Inflammatory macrophage (primary cell): Measurements from ENCODE around the gene PTK6.

Experiments used
- DNase-seq, 2 donors: peaks; one replicate each; pipeline ENCODE4 v3.0.0-alpha.2; 2020 to 2022

Gene PTK6

GRCh38 chr20:63505723-63506122 lies 31.5 kb downstream of the PTK6 start:
- no peak for DNase-seq

GRCh38 chr20:63505281-63505680 lies 31.9 kb downstream of the PTK6 start:
- no peak for DNase-seq

- no peak for DNase-seq
Measured at GRCh38 chr20:63504642-63505041, 32.5 kb downstream of the PTK6 start.

GRCh38 chr20:63503524-63503923 lies 33.7 kb downstream of the PTK6 start:
- DNase-seq, result no peak

- no peak for DNase-seq
Measured at GRCh38 chr20:63502671-63503172, 34.5 kb downstream of the PTK6 start.

GRCh38 chr20:63501818-63502670 lies 35.1 kb downstream of the PTK6 start:
- DNase-seq, result no peak

- DNase-seq, result no peak
Measured at GRCh38 chr20:63500902-63501817, 36.0 kb downstream of the PTK6 start.

- no peak for DNase-seq
Measured at GRCh38 chr20:63500151-63500901, 36.9 kb downstream of the PTK6 start.

- no peak for DNase-seq
Measured at GRCh38 chr20:63499338-63499969, 37.7 kb downstream of the PTK6 start.

GRCh38 chr20:63498960-63499337 lies 38.2 kb downstream of the PTK6 start, which contains the start of gene EEF1A2:
EEF1A2 (minus strand) TSS chr20:63499083; CDS start chr20:63497763, 1,320 bp downstream.
- DNase-seq, result peak in 1 of 2 donors; percentile 16

GRCh38 chr20:63497946-63498935 lies 38.9 kb downstream of the PTK6 start:
- no peak for DNase-seq

- no peak for DNase-seq
Measured at GRCh38 chr20:63497138-63497945, 39.8 kb downstream of the PTK6 start.

- no peak for DNase-seq
Measured at GRCh38 chr20:63496596-63497120, 40.5 kb downstream of the PTK6 start.

- DNase-seq, result peak; percentile 22 to 62
Measured at GRCh38 chr20:63495741-63496595, 41.2 kb downstream of the PTK6 start.

GRCh38 chr20:63495167-63495720 lies 41.9 kb downstream of the PTK6 start:
- no peak for DNase-seq

GRCh38 chr20:63494420-63495166 lies 42.6 kb downstream of the PTK6 start:
- DNase-seq, result no peak

- DNase-seq, result no peak
Measured at GRCh38 chr20:63494084-63494419, 43.1 kb downstream of the PTK6 start.
